Measurements from ENCODE around the gene KBTBD2. TPM values are rescaled to one million over a fixed set of nuclear protein-coding genes. Genes with fewer than 3 reads are reported as not detected.
"Not testable (repeated sequence)": the region's sequence is repeated elsewhere in the genome, so short reads cannot be mapped to it uniquely, and the experiment has no call there.

KBTBD2 gene
- total and polyA plus RNA-seq, 4 donors: 45.0 to 78.8 (median 46.0) TPM

DNA sequence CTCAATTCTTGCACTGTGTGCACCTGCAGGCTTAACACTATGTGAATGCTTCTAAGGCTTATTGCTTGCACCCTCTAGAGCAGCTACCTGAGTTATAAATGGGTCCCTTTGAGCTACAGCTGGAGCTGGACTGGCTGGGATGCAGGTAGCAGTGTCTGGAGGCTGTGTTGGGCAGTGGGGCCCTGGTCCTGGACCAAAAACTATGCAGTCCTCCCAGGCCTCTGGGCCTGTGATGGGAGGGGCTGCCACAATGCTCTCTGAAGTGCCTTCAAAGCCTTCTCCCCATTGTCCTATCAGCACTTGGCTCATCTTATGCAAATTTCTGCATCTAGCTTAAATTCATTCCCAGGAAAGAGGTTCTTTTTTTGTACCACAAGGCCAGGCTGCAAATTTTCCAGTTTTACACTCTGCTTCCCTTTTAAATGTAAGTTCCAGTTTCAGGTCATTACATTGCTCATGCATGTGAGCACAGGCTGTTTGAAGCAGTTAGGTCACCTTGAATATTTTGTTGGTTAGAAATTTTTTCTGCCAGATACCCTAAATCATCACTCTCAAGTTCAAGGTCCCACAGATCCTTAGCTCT, 26.0 kb downstream of the KBTBD2 start:
- no peak overlapping the region for H3K27ac ChIP-seq (ENCODE audit: low read depth, low read length)
- DNase-seq (ENCODE audit: low read depth in 4 of 6, low spot score in 6 of 6): no peak
- H3K36me3 ChIP-seq (ENCODE audit: control insufficient read depth, insufficient read depth, low read length): peaks cover 6% of the 10 kb centered on the region
- H3K27me3 ChIP-seq (ENCODE audit: control insufficient read depth, insufficient read depth, low read length): no peaks in the 10 kb centered on the region
- no peaks in the 10 kb centered on the region for H3K9me3 ChIP-seq (ENCODE audit: control insufficient read depth, insufficient read depth, low read length)
- no peak overlapping the region for H3K4me3 ChIP-seq (ENCODE audit: low read depth, low read length)
- H3K4me1 ChIP-seq (ENCODE audit: control insufficient read depth, insufficient read depth, low read length): no peaks in the 10 kb centered on the region

DNA sequence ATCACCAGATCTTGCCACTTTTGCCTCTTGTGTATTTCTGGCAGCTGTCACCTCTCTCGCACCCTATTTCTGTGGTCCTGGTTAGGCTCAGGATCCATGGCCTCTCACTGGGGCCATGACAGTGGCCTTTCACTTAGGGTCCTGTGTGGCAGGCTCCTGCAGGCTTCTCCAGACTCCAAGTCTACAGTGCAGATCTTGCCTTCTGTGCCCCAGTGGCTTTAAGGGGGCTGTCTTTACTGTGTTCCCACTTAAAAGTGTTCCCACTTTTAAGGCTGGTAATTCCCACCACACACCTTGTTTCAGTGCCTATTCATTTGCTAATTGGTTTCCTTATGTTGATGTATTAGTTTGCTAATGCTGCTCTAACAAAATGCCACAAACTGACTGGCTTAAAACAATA, 27.7 kb downstream of the KBTBD2 start:
- H3K4me3 ChIP-seq (ENCODE audit: low read depth, low read length); H3K27me3 ChIP-seq (ENCODE audit: control insufficient read depth, insufficient read depth, low read length); DNase-seq (ENCODE audit: low read depth in 4 of 6, low spot score in 6 of 6); H3K4me1 ChIP-seq (ENCODE audit: control insufficient read depth, insufficient read depth, low read length); H3K27ac ChIP-seq (ENCODE audit: low read depth, low read length); H3K9me3 ChIP-seq (ENCODE audit: control insufficient read depth, insufficient read depth, low read length); H3K36me3 ChIP-seq (ENCODE audit: control insufficient read depth, insufficient read depth, low read length): not testable (repeated sequence)
- 100% methylated on average over 1 of the region's 1 CpG for WGBS (ENCODE audit: insufficient coverage)

DNA sequence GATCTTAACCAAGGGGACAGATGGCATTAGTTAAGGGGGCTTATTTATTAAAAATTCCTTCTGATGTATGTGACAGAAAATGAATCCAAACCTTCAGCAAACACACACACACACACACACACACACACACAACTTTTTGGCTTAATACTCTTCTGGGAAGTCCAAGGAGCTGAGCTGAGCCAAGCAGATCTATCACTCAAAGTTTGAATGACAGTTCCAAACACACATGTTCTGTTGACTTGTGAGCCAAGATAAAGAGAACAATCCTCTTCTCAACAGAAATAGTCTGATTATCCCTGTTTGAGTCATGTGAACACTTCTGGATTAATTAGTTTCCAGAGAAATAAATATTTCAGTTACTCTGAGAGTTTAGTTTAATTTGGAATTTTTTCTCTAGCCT, 31.5 kb downstream of the KBTBD2 start:
- no peak overlapping the region for H3K4me3 ChIP-seq (ENCODE audit: low read depth, low read length)
- no peaks in the 10 kb centered on the region for H3K4me1 ChIP-seq (ENCODE audit: control insufficient read depth, insufficient read depth, low read length)
- H3K36me3 ChIP-seq (ENCODE audit: control insufficient read depth, insufficient read depth, low read length): peaks cover 3% of the 10 kb centered on the region
- peak in 1 of 6 donors; percentile 81 for DNase-seq (ENCODE audit: low read depth in 4 of 6, low spot score in 6 of 6)
- no peaks in the 10 kb centered on the region for H3K9me3 ChIP-seq (ENCODE audit: control insufficient read depth, insufficient read depth, low read length)
- no peak overlapping the region for H3K27ac ChIP-seq (ENCODE audit: low read depth, low read length)
- H3K27me3 ChIP-seq (ENCODE audit: control insufficient read depth, insufficient read depth, low read length): no peaks in the 10 kb centered on the region

DNA sequence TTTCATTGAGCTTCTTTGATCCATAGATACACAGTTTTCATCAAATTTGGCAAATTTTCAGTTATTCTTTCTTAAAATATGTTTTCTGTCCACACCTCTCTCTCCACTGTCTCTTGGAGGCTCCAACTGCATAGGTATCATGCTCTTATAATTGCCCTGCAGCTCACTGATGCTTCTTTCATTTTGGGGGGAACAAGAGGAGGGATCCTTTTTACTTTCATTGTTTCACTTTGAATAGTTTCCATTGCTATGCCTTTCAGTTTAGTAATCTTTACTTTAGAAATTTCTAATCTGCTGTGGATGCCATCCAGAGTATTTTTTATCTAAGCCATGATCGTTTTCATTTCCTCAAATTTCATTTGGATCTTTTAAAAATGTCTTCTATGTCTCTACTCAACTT, 32.9 kb downstream of the KBTBD2 start:
- WGBS (ENCODE audit: insufficient coverage): no CpG with 5 or more reads among the region's 1 CpG
- Histone ChIP-seq H3K4me1 (ENCODE audit: control insufficient read depth, insufficient read depth, low read length) (no peaks in the 10 kb centered on the region), H3K36me3 (ENCODE audit: control insufficient read depth, insufficient read depth, low read length) (no peaks in the 10 kb centered on the region)

DNA sequence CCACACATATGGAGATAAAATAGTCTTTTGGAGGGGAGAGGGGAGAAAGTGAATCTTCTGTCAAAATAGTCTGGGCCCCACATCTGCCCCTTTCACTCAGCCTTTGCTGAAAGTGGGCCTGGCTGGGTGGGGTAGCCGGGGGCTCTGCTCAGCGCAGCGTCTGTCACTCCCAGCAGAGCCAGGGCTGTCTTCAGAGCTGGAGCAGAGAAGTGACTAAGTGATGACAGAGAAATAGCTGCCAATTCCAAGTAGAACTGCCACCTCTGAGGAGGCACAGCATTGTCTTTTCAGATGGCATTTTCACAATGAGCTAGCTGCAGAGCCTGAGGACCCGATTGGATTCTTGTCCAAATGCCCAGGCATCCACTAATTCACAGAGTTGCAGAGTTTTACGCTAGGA, 34.5 kb downstream of the KBTBD2 start:
- H3K27me3 ChIP-seq (ENCODE audit: control insufficient read depth, insufficient read depth, low read length); H3K36me3 ChIP-seq (ENCODE audit: control insufficient read depth, insufficient read depth, low read length); H3K27ac ChIP-seq (ENCODE audit: low read depth, low read length); H3K9me3 ChIP-seq (ENCODE audit: control insufficient read depth, insufficient read depth, low read length); H3K4me3 ChIP-seq (ENCODE audit: low read depth, low read length); H3K4me1 ChIP-seq (ENCODE audit: control insufficient read depth, insufficient read depth, low read length): not testable (repeated sequence)
- peak in 1 of 6 donors; percentile 80 for DNase-seq (ENCODE audit: low read depth in 4 of 6, low spot score in 6 of 6)
- 64% methylated on average over 2 of the region's 5 CpGs for WGBS (ENCODE audit: insufficient coverage)

More for the DNA sequence above, 32.9 kb downstream of the KBTBD2 start:
- no peaks in the 10 kb centered on the region for H3K27me3 ChIP-seq (ENCODE audit: control insufficient read depth, insufficient read depth, low read length)
- DNase-seq (ENCODE audit: low read depth in 4 of 6, low spot score in 6 of 6): no peak
- H3K27ac ChIP-seq (ENCODE audit: low read depth, low read length): no peak overlapping the region
- H3K9me3 ChIP-seq (ENCODE audit: control insufficient read depth, insufficient read depth, low read length): no peaks in the 10 kb centered on the region
- no peak overlapping the region for H3K4me3 ChIP-seq (ENCODE audit: low read depth, low read length)

DNA sequence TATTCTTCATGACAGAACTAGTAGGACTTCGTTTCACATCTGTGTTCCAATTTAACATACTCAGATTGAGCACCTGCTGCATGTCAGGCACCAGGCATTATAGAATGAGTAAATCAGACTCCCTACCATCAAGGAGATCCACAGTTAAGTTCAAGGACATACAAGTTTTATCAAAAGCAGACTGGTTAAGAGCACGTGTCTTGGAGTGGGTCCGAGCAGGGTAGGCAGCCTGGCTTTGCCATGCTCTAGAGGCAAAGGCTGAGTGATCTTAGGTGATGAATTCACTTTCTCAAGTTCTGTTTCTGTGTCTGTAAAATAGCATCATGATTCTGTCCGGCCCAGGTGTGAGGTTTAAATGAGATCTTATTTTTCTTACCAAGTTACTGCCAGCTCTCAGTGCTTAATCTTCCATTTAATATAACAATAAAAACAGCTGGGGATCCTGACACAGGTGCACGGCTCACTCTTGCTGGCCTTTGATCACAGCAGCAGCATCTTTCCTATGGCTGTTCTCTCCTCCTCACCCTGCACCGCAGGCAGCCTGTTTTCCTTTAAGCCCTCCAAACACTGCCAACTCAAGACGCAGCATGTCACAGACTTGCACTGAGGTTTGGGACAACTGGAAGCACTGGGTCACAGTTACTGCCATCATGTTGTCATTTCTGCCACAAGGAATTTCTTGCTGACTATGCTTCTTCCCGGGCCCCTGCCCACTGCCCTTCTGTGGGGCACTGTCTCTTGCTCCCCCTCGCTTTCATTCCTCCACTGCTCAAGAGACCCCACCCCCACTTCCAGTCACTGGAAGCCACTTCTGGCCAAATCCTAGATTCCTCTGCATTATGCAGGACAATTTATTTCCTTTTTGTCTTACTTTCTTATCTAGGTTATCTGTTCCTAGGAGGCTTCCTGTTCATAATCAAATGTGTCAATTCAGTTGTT, 35.5 kb downstream of the KBTBD2 start:
- H3K4me3 ChIP-seq (ENCODE audit: low read depth, low read length); H3K36me3 ChIP-seq (ENCODE audit: control insufficient read depth, insufficient read depth, low read length); H3K9me3 ChIP-seq (ENCODE audit: control insufficient read depth, insufficient read depth, low read length); DNase-seq (ENCODE audit: low read depth in 4 of 6, low spot score in 6 of 6); H3K27me3 ChIP-seq (ENCODE audit: control insufficient read depth, insufficient read depth, low read length); H3K4me1 ChIP-seq (ENCODE audit: control insufficient read depth, insufficient read depth, low read length); H3K27ac ChIP-seq (ENCODE audit: low read depth, low read length): not testable (repeated sequence)
- no CpG with 5 or more reads among the region's 9 CpGs for WGBS (ENCODE audit: insufficient coverage)

DNA sequence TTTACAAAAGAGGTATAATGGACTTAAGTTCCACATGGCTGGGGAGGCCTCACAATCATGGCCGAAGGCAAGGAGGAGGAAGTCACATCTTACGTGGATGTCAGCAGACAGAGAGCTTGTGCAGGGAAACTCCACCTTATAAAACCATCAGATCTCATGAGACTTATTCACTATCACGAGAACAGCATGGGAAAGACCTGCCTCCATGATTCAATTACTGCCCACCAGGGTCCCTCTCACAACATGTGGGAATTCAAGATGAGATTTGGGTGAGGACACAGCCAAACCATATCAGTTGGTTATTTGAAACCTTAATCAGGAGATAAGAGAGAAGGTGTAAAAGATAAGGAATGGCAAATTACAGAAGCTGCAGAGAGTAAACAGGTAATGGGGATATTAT, 40.9 kb downstream of the KBTBD2 start:
- not testable (repeated sequence) for H3K9me3 ChIP-seq (ENCODE audit: control insufficient read depth, insufficient read depth, low read length); H3K27me3 ChIP-seq (ENCODE audit: control insufficient read depth, insufficient read depth, low read length); H3K4me1 ChIP-seq (ENCODE audit: control insufficient read depth, insufficient read depth, low read length); H3K4me3 ChIP-seq (ENCODE audit: low read depth, low read length); DNase-seq (ENCODE audit: low read depth in 4 of 6, low spot score in 6 of 6); H3K36me3 ChIP-seq (ENCODE audit: control insufficient read depth, insufficient read depth, low read length); H3K27ac ChIP-seq (ENCODE audit: low read depth, low read length)
- no CpG with 5 or more reads among the region's 3 CpGs for WGBS (ENCODE audit: insufficient coverage)

DNA sequence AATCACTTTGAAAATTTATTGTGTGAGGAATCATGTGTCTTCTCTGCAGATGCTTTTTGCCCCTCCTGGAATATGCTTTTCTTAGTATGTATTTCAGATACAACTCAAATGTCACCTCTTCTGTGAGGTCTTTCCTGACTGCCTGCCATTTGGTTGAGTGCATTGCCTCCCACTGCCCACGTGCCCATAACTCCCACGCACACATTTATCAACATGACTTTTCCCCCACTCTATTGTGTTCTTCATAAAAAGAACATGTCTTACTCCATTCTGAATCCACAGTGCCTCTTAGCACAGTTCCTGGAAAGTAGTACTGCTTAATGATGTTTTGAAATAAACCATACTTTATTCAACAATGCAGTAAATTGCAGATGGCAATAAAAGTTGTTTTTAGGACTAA, 42.9 kb downstream of the KBTBD2 start:
- not testable (repeated sequence) for H3K27ac ChIP-seq (ENCODE audit: low read depth, low read length); DNase-seq (ENCODE audit: low read depth in 4 of 6, low spot score in 6 of 6); H3K27me3 ChIP-seq (ENCODE audit: control insufficient read depth, insufficient read depth, low read length); H3K36me3 ChIP-seq (ENCODE audit: control insufficient read depth, insufficient read depth, low read length); H3K4me1 ChIP-seq (ENCODE audit: control insufficient read depth, insufficient read depth, low read length); H3K9me3 ChIP-seq (ENCODE audit: control insufficient read depth, insufficient read depth, low read length); H3K4me3 ChIP-seq (ENCODE audit: low read depth, low read length)
- 48% methylated on average over 2 of the region's 2 CpGs for WGBS (ENCODE audit: insufficient coverage)

DNA sequence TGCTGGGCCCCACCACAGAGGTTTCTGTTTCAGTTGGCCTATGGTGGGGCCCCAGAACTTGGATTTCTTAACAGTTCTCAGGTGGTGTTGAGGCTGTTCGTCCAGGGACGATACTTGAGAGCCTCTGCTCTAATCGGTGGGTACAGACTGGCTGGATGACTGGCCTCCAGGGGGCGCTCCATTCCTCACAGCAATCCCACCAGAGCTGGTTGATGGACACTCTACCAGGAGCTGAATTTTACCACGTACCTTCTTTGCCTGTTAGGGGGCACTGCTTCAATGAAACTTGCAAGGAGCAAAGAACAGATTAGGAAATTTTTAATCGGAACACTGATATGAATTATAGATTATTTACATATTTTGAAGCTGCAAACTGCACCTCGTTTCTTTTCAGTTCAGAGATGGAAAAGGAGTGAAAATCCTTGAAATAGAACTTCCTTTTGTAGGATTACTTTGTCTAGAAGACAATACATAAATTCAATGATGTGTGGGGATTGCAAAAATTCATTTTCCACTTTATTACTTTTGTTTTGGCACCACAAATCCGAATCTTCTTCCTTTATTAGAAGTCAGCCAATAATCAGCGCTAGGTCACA, 44.8 kb downstream of the KBTBD2 start:
- Histone ChIP-seq H3K27me3 (ENCODE audit: control insufficient read depth, insufficient read depth, low read length) (no peaks in the 10 kb centered on the region), H3K36me3 (ENCODE audit: control insufficient read depth, insufficient read depth, low read length) (no peaks in the 10 kb centered on the region), H3K9me3 (ENCODE audit: control insufficient read depth, insufficient read depth, low read length) (no peaks in the 10 kb centered on the region), H3K27ac (ENCODE audit: low read depth, low read length) (no peak overlapping the region), H3K4me3 (ENCODE audit: low read depth, low read length) (no peak overlapping the region), H3K4me1 (ENCODE audit: control insufficient read depth, insufficient read depth, low read length) (no peaks in the 10 kb centered on the region)
- 37% methylated on average over 3 of the region's 9 CpGs for WGBS (ENCODE audit: insufficient coverage)
- DNase-seq (ENCODE audit: low read depth in 4 of 6, low spot score in 6 of 6): peak in 4 of 6 donors; percentile 7 to 73 (median 36)

DNA sequence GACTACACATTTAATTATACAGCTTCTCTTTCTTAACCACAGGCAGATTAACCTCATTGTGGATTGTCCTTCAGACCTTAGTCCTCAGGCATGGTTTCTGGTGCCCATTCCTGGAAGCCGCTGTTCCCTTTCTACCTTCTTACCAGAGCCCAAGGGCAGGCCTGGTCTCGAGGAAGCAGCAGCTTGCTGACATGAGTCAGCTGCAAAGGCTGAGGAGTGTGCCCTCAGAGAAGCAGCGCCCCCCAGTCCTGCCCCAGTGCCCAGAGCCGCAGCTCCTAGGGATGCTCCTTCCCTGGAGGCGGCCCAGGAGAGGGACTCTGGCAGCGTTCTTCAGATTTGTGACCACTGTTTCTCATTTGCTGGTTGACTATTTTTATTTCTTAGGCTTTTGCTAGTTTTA, 46.8 kb downstream of the KBTBD2 start:
- H3K27me3 ChIP-seq (ENCODE audit: control insufficient read depth, insufficient read depth, low read length); H3K36me3 ChIP-seq (ENCODE audit: control insufficient read depth, insufficient read depth, low read length); DNase-seq (ENCODE audit: low read depth in 4 of 6, low spot score in 6 of 6); H3K4me3 ChIP-seq (ENCODE audit: low read depth, low read length); H3K27ac ChIP-seq (ENCODE audit: low read depth, low read length); H3K4me1 ChIP-seq (ENCODE audit: control insufficient read depth, insufficient read depth, low read length); H3K9me3 ChIP-seq (ENCODE audit: control insufficient read depth, insufficient read depth, low read length): not testable (repeated sequence)
- WGBS (ENCODE audit: insufficient coverage): 82% methylated on average over 3 of the region's 6 CpGs

All from spinal cord (tissue), 10 donors.